ENCODE data around the gene RGS9BP.
"Not testable (repeated sequence)": the region's sequence is repeated elsewhere in the genome, so short reads cannot be mapped to it uniquely, and the experiment has no call there.

GRCh38 chr19:32693151-32694108, 17.8 kb downstream of the RGS9BP start:
- not testable (repeated sequence) for TF ChIP-seq CTCF, POLR2A (IDR thresholded peaks at IDR 0.05)

Measured in tibial nerve (tissue), 3 donors.